GM21576 (cell line): Measurements from ENCODE around the gene LCN1.

Experiments
- ATAC-seq: cut with Tn5 transposase; IDR thresholded peaks from one replicate; pipeline ENCODE4 v1.9.1; 2021; ENCODE audit warnings: mild to moderate bottlenecking, moderate library complexity; ENCODE audit not compliant: unreplicated experiment

Gene LCN1

GRCh38 chr9:135488013-135488330 lies 33.3 kb upstream of the LCN1 start:
- ATAC-seq: no peak

- no peak for ATAC-seq
Observed at GRCh38 chr9:135488527-135488926, 32.7 kb upstream of the LCN1 start.

- ATAC-seq: no peak
Observed at GRCh38 chr9:135489188-135489906, 31.9 kb upstream of the LCN1 start.

DNA sequence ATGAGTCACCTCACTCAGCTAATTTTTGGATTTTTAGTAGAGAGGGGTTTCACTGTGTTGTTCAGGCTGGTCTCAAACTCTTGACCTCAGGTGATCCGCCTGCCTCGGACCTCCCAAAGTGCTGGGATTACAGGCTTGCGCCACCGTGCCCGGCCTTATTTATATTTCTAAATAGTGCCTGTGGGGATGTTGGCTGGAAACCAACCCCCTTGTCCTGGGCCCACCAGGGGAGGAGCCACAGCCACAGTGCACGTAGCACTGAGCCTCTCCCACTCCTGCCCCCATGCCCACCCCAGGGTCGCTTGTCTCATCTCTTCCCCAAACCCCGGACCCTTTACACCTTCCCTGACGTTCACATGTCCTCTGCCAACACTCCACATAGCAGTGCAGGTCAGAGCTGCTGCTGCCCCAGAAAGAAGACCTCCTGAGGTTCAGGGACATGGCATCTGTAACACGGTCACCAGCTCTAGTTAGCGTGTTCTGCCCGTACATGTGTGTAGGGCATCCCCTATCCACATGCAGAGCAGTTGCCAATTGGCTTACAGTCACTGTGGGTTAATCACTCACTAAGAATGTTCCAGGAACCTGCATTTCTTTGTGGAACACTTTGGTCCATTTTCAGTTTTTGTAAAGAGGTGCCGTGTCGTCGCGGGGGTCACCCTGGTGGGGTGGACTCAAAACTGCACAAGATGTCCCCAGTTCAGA lies 30.9 kb upstream of the LCN1 start:
- ATAC-seq: no peak

DNA sequence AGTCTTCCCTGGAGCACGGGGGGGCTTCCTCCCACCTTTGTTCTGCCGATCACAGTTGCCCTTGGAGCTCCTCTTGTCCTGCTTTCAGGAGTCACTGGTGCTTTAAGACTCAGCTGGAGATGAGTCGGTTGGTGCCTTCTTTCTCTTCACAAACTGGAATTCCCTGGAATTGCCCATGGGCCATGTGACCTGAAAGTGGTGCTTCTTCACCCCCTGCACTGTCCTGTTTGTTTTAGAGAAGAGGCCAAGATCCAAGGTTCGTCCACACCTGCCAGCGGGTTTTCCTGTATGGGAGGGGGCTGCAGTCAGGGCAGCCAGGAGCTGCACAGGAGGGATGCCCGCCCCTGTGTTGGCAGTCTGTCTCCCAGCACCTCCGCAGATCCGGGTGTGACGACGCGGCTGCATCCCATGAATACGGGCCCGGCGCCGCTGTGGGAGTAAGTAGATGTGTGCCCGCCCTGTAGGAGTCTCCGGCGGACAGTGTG lies 30.2 kb upstream of the LCN1 start:
- no peak for ATAC-seq

DNA sequence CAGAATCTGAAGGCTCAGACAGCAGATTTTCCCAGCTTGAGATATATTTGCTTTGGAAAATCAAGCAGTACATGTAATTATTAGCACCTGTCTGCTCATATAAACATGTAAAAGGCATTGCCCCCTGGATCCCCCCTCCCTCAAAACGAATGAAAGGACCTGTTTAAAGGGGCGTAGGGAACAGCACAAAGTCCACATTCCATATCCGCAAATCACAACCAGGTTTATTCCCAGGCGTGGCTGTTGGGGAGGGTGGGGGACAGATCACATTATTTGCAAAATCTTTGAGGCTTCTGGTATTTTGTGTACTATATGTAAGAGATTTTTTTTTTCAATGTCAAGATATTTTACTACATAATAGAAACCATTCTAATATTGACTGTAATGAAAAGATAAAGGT lies 29.5 kb upstream of the LCN1 start:
- ATAC-seq: no peak

DNA sequence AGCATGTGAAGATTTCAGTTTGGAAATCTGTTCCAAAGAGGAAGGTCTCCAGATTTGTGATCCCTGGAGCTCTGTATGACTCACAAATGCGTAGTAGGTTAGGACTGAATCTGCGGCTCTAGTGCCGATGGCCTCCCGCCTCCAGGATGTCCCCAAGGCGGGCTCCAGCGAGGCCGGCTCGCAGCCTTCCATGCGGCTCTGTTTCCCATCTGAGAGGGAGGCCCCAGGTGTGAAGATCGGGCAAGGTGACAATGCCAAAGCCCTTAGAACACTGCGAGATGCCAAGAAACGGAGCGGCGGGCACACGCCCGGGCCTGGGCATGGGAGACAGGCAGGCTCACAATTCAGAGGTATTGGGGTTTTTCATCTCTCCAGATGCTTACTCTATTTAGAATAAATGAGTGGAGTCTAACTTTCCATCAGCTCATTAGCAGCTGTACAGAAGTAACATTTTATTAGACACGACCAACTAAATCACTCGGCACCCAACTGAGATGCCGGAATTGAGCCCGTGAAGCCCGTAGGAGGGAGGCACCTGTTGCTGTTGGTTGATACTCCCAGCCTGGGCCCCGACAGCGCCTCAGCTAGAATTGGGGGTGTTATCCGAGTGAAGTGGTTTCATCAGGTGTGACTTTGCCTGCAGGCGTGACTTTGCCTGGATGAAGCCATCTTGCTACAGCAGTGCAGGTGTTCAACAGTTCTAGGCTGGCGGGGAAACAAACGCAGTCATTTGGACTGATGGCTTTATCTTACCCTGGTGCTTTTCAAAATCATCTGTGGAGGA lies 28.2 kb upstream of the LCN1 start:
- ATAC-seq: no peak

GRCh38 chr9:135494791-135495559 lies 26.3 kb upstream of the LCN1 start:
- no peak for ATAC-seq

- ATAC-seq: no peak
Observed at GRCh38 chr9:135498381-135499126, 22.7 kb upstream of the LCN1 start.

DNA sequence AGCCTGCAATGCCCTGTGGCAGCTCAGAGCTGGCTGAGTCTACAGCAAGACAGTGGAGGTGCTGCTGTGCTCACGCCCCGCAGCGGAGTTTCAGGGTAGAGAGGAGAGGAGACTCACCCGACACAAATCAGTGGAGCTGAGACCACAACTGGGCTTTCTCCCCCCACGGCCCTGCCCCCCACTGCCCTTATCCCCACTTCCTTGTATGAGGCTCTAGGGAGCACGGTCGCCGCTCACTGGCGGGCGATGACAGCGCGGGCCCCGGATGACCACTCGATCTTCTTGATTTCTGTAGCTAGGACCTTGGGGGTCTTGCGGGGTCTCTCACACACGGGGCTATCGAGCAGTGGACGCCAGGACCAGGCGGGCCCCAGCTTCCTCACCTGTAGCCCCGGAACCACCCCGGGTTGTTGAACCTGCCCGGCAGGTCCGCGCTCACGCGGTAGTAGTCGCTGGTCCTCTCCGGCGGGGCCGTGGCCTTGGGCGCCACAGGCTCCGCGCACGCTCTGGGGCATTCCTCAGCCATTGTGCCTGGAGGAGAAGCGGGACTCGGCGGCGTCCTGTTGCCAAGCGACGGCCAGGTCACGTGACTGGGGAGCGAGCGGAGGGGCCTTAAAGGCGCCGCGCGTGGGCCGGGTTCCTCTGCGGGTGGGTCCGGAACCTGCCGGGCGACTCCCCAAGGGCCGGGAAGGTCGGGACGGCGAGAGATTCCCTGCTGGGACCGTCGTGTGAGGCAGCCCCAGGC lies 21.7 kb upstream of the LCN1 start:
- ATAC-seq: peak; percentile 48

- no peak for ATAC-seq
Observed at GRCh38 chr9:135500071-135500524, 21.1 kb upstream of the LCN1 start.

DNA sequence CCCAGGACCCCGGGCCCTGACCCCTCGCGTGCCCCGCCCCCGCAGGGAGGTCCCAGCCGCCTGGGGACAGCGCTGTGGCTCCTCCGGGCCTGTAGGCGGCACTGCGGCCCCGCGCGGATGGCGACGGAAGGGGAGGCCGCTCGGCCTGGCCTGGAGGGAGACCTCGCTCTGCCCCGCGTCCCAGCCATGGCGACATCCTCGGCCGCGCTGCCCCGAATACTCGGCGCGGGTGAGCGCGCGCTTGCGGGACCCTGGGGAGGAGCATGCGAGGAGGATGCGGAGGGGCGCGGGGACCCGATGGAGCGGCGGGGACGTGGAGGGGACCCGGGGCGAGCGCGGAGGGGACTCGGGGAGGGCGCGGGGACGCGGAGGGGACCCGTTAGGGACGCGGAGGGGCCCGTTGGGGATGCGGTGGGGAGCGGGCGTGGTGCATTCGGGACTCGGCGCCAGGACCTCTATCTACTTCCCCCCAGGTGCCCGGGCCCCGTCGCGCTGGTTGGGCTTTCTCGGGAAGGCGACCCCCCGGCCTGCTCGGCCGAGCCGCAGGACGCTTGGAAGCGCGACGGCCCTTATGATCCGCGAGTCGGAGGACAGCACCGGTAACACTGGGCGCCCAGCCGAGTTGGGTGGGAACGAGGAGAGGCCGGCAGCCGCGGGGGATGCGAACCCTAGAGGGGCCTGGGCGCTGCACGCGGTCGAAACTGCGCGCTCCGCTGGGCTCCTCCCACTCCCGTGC lies 20.5 kb upstream of the LCN1 start, which contains the start of gene MRPS2:
TSS of gene MRPS2 (plus strand) at position 158 of the 736 bp plus-strand sequence. CDS start at position 187, 29 bp downstream.
- ATAC-seq: peak; percentile 73

DNA sequence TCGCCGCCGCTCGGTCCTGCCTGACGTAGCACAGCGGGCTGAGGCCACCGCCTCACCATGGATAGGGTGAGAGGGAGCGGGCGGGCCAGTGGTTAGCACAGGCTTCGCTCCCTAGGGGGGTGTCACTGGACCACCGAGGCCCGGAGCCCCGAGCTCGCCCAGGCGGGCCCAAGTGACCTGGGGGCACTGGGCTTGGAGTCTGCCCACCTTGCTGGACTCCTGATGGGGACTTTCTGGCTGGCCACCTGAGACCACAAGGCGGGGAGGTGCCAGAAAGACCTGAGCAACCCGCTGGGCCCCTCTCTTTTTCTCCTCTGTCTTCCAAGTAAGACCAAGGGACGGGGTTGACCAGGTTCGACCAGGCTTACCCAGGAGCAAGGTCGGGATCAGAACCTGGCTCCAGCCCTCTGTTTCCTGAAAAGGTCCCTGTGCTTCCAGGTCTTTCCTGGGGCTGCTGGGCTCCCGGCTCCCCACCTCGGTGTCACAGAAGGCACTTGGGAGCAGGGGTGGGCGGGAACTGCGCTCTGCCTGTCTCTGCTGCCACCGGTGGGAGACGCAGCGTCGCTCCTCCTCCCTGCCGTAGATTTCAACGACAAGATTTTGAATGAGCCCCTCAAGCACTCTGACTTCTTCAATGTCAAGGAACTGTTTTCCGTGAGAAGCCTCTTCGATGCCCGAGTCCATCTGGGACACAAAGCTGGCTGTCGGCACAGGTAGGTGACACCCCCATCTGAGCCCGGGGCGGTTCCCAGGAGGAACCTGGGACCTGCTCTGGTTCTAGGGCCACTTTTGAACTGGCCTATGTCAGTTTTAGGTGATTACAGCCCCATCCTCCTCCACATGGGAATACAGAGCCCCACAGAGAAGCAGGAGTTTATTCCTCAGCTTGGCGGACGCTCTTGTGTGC lies 19.7 kb upstream of the LCN1 start:
- ATAC-seq: peak; percentile 38

DNA sequence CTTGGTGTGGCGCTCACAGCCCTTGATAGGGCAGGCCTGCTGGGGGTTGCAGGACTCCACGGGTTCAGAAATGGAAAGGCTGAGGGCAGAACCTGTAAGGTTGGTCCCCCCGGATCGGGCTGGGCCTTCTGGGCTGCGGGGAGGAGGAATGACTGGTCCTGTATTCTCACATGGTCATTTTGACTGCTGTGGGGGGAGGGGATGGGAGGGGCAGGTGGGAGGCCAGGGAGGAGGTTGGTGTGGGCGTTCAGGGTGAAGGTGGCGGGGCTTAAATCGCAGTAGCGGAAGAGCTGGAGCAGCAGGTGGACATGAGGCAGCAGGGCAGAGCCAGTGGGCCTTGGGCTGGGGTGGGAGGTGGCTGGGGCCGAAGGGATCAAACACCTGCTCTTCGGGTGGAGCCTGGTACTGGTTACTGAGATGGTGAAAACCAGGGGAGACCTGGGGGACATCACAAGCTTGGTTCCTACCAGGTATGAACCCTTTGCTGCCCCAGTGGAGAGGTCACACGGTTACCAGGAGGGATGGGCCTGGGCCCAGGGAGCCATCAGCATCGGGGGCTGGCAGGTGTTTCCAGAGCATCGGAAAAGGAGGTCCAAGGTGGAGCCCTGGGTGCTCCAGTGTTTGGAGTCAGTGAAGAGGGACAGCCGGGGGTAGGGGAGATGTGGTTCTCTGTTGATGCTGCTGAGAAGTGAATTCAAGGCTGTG lies 18.9 kb upstream of the LCN1 start:
- no peak for ATAC-seq

DNA sequence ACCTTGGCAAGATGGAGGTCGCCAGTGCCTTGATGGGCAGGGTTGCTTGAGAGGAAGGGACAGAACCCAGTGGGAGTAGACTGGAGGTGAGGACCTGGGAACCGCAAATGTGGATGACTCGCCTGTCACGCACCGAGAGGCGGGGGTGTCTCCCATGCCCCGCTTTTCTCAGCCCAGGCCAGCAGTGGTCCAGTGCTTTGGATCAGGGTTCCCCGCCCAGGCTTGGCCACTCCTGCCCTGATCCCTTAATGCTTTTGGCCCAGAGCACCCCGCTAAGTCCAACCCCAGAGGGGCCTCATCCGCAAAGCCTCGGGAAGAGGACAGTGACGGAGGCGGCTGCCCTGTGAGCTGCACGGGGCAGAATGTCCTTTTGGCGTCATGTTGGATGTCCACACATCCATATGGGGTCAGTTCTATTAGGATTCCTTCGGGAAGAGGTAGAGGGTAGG lies 18.3 kb upstream of the LCN1 start:
- ATAC-seq: no peak

GRCh38 chr9:135503371-135504261 lies 17.6 kb upstream of the LCN1 start:
- no peak for ATAC-seq
